ENCODE results near the gene FLNB. TPM values are rescaled to one million over a fixed set of nuclear protein-coding genes. Genes with fewer than 3 reads are reported as not detected.
"Not testable (repeated sequence)": the region's sequence is repeated elsewhere in the genome, so short reads cannot be mapped to it uniquely, and the experiment has no call there.

Gene FLNB
- total RNA-seq, 1 donor from 2014 or later: 16.3 TPM

GRCh38 chr3:57978316-57978715, 29.9 kb upstream of the FLNB start:
- FAIRE-seq (no peak), DNase-seq (ENCODE audit: low spot score in 2 of 2) (no peak)

GRCh38 chr3:57980416-57980815, 27.8 kb upstream of the FLNB start:
- DNase-seq (ENCODE audit: low spot score in 2 of 2) (no peak), FAIRE-seq (no peak)

DNA sequence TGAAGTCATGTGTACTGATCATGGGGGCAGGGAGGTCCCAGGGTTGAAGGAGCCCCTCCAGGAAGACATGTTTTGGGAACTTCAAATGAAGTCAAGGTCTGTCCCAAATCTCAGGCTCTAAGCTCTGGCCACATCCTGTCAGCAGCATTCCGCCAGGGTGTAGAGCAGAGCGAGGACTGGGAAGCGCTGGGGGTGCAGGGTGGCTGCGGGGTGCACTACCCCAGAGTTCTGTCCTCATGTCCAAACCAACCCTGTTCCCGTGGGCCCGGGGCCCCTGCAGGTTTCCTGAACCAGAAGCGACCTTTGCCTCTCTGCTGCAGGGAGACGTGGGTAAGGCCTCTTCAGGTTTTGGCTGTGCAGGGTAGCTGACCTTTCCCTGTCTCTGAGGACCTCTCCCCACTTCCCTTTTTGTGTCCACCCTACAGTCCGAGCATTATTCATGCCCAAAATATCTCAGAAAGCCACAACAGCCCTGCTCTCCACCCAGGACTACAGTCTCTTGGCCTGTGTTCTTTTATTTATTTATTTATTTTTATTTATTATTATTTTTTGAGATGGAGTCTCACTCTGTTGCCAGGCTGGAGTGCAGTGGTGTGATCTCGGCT, 26.6 kb upstream of the FLNB start:
- no peak for FAIRE-seq
- DNase-seq (ENCODE audit: low spot score in 2 of 2): no peak

- DNase-seq (ENCODE audit: low spot score in 2 of 2) (no peak), FAIRE-seq (no peak)
Measured at GRCh38 chr3:57982561-57983243, 25.5 kb upstream of the FLNB start.

- DNase-seq (ENCODE audit: low spot score in 2 of 2) (no peak), FAIRE-seq (no peak)
Measured at GRCh38 chr3:57983734-57984518, 24.3 kb upstream of the FLNB start.

DNA sequence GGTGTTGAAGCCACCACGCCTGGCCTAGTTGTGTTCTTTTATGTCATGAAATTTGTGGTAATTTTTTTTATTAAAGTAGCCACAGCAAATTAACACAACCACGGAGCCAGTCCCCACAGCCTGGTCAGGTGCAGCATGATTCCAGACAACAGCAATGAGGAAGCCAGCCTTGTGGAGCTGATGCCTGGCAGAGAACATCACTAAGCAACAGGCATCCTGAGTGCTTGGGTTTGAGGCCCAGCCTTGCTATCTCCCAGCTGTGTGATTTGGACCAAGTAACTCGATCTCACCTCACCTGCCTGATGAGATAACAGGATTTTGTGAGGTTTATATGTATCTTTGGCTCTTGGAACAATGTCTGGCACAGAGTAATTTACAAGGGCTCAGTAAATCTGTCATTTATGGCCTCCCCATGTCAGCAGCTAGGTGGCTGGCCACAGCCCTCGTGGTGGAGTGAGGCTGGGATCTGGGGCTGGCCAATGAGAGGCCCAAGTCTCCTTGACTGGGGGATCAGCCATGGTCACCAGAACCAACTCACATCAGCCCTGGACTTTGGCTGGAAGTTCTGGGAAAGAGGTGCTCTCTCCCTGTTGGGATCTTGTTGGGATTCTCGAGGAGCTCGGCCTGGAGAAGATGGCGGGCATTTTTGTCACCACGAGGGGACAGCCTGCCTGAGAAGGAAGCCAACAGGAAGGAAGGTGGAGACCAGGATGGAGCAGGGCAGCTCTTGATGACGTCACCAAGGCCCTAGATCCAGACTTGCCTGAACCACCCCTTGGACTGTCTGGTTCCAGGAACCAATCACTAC, 22.8 kb upstream of the FLNB start:
- no peak for FAIRE-seq
- DNase-seq (ENCODE audit: low spot score in 2 of 2): no peak

DNA sequence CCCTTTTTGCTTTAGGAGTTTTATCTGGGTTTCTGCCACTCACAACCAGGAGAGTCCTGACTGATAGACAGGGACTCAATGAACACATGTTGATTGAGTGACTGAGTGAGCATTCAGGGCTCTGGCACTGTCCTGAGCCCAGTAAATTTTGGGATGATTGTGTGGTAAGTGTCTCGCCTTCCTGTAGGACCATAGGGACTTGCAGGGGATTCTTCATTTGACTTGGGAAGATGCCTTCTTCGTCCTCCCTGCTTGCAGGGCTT, 22.3 kb upstream of the FLNB start:
- FAIRE-seq: no peak

GRCh38 chr3:57986261-57986660, 22.0 kb upstream of the FLNB start:
- no peak for DNase-seq (ENCODE audit: low spot score in 2 of 2)
- FAIRE-seq: no peak

More for the DNA sequence above, 22.3 kb upstream of the FLNB start:
- no peak for DNase-seq (ENCODE audit: low spot score in 2 of 2)

- not testable (repeated sequence) for FAIRE-seq
Measured at GRCh38 chr3:57989198-57989597, 19.0 kb upstream of the FLNB start.

GRCh38 chr3:57989646-57990045, 18.6 kb upstream of the FLNB start:
- no peak for DNase-seq (ENCODE audit: low spot score in 2 of 2)
- FAIRE-seq: no peak

More at GRCh38 chr3:57989198-57989597, 19.0 kb upstream of the FLNB start:
- not testable (repeated sequence) for DNase-seq (ENCODE audit: low spot score in 2 of 2)

GRCh38 chr3:57992452-57993213, 15.6 kb upstream of the FLNB start:
- DNase-seq (ENCODE audit: low spot score in 2 of 2) (no peak), FAIRE-seq (no peak)

DNA sequence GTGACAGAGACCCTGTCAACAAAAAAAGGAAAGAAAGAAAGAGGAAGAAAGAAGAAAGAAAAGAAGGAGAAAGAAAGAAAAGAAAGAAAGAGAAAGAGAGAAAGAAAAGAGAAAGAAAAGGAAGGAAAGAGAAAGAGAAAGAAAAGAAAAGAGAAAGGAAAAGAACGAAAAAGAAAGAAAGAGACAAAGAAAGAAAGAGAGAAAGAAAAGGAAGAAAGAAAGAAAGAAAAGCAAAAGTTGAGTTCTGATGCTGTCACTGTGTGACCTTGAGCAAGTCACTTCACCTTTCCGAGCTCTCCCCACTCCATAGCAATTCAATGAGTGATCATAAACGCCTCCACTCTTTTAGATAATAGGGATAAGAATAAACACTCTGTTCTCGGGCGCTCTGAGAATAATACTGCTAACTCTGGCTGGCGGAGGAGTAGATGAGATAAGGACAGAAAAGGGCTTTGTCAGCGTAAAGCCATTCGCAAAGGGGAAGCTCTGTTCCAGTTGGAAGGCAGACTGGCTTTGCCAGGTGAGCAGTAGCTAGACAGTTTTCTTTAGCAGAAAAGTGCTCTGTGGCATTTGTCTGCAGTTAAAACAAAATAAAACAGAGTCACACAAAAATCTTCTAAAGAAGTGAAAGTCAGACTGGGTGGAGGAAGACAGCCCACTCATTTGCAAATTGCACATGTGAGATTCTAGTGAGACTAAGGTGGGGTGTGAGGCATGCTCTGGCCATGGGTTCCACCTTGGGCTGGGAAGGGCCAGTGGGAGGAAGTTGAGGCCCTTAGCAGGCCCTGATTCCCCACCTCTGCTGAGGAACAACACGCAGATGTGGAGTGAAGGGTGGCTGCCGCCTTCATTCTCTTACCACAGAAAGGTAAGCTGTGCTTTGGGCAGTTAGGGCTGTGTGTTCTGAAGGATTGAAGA, 9.6 kb upstream of the FLNB start:
- FAIRE-seq (no peak), DNase-seq (ENCODE audit: low spot score in 2 of 2) (no peak)

GRCh38 chr3:57999417-58000115, 8.7 kb upstream of the FLNB start:
- no peak for DNase-seq (ENCODE audit: low spot score in 2 of 2)
- FAIRE-seq: no peak

DNA sequence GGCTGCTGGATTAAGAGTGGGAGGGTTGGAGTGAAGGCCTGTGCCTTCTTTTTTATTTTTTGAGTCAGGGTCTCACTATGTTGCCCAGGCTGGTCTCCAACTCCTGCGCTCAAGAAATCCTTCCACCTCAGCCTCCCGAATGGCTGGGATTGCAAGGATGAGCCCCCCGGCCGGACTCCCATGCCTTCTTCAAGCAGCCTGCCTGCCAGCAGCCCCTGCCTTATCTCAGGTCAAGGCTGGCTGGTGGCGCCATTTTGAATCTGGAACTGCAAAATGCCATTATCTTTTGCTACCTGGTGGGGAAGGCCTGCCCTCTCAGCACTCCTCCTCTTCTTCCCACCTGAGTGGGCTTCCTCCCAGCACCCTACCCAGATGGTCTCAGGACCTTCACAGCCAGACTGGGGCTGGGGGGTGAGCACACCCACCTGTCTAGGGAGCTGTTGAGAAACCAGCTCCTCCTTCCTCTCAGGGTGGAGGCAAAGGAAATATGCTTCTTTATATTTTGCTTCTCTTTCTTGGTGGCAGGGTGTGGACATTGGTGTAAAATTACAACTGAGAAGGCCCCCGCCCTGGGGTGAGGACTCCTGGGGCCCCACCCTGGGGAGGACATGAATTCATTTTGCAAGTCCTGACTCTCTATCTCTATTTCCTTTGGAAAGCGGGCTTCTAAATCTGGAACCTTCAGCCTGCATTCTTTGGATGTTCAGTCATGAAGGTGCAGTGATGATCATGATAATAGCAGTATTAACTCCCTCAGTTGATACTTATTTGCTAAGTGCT, 7.7 kb upstream of the FLNB start:
- no peak for FAIRE-seq
- no peak for DNase-seq (ENCODE audit: low spot score in 2 of 2)

DNA sequence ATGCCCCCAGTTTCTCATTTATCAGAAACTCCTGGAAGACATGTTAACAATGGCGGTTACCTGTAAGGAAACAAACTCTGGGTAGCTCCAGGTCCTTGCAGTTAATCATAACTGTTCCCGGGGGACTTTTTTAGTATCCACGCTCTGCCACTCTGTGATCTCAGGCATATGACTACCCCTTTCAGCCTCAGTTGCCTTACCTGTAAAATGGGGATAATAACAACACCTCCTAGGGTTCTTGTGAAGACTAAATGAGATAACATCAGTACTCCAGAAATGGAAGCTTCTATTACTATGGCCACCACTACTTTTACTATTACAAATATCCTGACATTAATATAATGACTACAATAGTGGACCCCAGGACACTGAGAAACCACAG, 7.1 kb upstream of the FLNB start:
- FAIRE-seq: no peak
- DNase-seq (ENCODE audit: low spot score in 2 of 2): no peak

- FAIRE-seq: no peak
- DNase-seq (ENCODE audit: low spot score in 2 of 2): no peak
Measured at GRCh38 chr3:58001979-58002378, 6.2 kb upstream of the FLNB start.

- DNase-seq (ENCODE audit: low spot score in 2 of 2) (no peak), FAIRE-seq (no peak)
Measured at GRCh38 chr3:58003093-58003492, 5.1 kb upstream of the FLNB start.

DNA sequence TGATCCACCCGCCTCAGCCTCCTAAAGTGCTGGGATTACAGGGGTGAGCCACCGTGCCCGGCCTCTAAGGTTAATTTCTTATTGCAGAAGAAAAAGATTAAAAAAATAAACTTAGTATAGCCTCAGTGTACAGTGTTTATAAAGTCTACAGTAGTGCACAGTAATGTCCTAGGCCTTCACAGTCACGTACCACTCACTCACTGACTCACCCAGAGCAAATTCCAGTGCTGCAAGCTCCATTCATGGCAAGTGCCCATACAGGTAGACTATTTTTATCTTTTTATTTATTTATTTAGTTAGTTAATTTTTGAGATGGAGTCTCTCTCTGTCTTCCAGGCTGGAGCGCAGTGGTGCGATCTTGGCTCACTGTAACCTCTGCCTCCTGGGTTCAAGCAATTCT, 3.2 kb upstream of the FLNB start:
- DNase-seq (ENCODE audit: low spot score in 2 of 2): no peak
- no peak for FAIRE-seq
